Stomach (tissue), 4 donors: ENCODE results near the gene HEBP2.

ENCODE experiments used
- CTCF ChIP-seq, 7 experiments: fragments of 450-650 bp in 4 of 7; fragments of 200-600 bp in 3 of 7; sonication (generic) in 3 of 7; IDR thresholded peaks; one replicate each; pipeline ENCODE4 v1.5.1; 2016 to 2019; ENCODE audit warnings: antibody characterized with exemption in 7 of 7, control low read depth in 2 of 7, mild to moderate bottlenecking in 1 of 7
- POLR2A ChIP-seq, 4 donors: fragments of 450-650 bp; IDR thresholded peaks; one replicate each; pipeline ENCODE4 v1.6.1; 2016; ENCODE audit warnings: antibody characterized with exemption in 4 of 4, control low read depth in 2 of 4, mild to moderate bottlenecking in 1 of 4, moderate library complexity in 1 of 4

- TF ChIP-seq POLR2A (IDR thresholded peaks at IDR 0.05) (no peak), CTCF (IDR thresholded peaks at IDR 0.05) (no peak)
These were observed 6.2 kb downstream of the HEBP2 start for GRCh38 chr6:138410048-138410735.
